Fibroblast of pulmonary artery (primary cell): ENCODE data around the gene MARCKSL1.
"Not testable (repeated sequence)": the region's sequence is repeated elsewhere in the genome, so short reads cannot be mapped to it uniquely, and the experiment has no call there.

ENCODE experiments used
- DNase-seq: peaks from one replicate; pipeline ENCODE4 v3.0.0-alpha.2; 2010; ENCODE audit warnings: low read depth
- H3K4me3 ChIP-seq: replicated peaks from 2 replicates; pipeline ENCODE4 v1.5.1; 2011; ENCODE audit warnings: low read depth, mild to moderate bottlenecking, control low read depth, low read length, moderate library complexity
- TF ChIP-seq, protein P1 (sequence below): IDR thresholded peaks from 2 replicates; pipeline ENCODE4 v1.5.1; 2011; ENCODE audit warnings: mild to moderate bottlenecking, control low read depth, low read length, inconsistent platforms; ENCODE audit errors: missing control alignments

The MARCKSL1 gene

DNA sequence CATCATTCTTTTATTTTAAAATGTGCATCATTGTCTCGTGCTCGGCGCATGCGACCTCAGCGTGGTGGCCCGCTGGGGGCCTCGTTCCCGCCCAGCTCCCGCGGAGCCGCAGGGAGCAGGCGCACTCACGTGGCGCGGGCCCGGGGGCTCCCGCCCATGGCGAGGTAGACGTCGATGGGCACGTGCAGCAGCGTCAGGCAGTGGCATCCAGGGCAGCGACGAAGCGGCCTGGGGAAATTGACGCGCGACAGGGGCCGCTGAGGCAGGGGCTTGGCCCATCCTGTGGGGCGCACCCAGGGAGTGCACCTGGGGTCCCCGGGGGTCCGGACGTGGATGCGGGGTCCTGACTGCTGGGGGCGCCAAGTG lies 25.3 kb upstream of the MARCKSL1 start:
- H3K4me3 ChIP-seq: no peak overlapping the region
- DNase-seq: no peak
- TF ChIP-seq, protein P1, sequence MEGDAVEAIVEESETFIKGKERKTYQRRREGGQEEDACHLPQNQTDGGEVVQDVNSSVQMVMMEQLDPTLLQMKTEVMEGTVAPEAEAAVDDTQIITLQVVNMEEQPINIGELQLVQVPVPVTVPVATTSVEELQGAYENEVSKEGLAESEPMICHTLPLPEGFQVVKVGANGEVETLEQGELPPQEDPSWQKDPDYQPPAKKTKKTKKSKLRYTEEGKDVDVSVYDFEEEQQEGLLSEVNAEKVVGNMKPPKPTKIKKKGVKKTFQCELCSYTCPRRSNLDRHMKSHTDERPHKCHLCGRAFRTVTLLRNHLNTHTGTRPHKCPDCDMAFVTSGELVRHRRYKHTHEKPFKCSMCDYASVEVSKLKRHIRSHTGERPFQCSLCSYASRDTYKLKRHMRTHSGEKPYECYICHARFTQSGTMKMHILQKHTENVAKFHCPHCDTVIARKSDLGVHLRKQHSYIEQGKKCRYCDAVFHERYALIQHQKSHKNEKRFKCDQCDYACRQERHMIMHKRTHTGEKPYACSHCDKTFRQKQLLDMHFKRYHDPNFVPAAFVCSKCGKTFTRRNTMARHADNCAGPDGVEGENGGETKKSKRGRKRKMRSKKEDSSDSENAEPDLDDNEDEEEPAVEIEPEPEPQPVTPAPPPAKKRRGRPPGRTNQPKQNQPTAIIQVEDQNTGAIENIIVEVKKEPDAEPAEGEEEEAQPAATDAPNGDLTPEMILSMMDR: no peak

DNA sequence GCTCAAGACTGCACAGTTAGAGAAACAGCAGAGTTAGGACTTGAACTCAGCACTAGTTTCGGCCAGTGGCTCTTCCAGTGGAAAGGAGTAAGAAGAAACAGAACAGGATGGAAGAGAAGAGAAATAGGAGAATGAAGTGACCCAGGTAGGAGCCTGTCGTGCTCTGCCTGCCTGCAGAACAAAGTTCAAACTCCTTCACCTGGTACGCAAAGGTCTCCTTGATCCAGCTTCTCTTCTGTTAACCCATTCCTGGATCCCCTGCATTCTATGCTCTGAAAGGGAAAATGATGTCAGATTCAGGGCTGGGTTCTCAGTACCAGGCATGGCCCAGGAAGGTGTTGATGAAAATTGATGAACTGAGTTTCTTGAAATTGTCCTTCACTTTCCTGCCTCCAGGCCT lies 22.4 kb upstream of the MARCKSL1 start:
- no peak overlapping the region for H3K4me3 ChIP-seq
- DNase-seq: no peak
- TF ChIP-seq, protein P1: no peak

DNA sequence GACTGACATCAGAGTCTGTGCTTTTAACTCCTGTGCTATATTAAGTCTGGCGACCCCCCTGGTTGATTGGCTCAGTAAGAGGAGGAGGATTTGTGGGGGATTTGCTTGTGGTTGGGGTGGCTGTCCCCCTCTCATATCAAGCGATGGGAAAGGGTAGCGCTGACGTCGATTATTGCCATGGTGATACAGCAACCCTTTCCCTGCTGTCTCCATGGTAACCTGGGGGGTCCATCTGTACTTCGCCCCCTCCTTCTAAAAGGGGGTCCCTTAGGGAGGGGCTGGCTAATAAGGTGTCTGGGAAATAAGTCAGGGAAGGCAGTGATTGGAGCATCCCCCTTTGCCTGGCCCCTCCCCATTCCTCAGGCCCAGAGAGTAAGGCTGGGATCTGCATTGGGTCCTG lies 21.6 kb upstream of the MARCKSL1 start:
- no peak for DNase-seq
- TF ChIP-seq, protein P1: no peak

DNA sequence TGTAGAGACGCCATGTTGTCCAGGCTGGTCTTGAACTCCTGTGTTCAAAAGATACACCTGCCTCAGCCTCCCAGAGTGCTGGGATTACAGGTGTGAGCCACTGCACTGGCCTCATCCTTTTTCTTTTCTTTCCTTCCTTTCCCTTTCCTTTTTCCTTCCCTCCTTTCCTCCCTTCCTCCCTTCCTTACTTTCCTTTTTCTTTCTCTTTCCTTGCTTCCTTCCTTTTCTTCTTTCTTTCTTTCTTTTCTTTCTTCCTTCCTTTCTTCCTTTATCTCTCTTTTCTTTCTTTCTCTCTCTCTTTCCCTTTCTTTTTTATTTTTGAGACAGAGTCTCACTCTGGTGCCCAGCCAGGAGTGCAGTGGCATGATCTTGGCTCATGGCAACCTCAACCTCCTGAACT lies 20.4 kb upstream of the MARCKSL1 start:
- TF ChIP-seq, protein P1: no peak
- no peak overlapping the region for H3K4me3 ChIP-seq
- no peak for DNase-seq

More for the DNA sequence above, 21.6 kb upstream of the MARCKSL1 start:
- no peak overlapping the region for H3K4me3 ChIP-seq

DNA sequence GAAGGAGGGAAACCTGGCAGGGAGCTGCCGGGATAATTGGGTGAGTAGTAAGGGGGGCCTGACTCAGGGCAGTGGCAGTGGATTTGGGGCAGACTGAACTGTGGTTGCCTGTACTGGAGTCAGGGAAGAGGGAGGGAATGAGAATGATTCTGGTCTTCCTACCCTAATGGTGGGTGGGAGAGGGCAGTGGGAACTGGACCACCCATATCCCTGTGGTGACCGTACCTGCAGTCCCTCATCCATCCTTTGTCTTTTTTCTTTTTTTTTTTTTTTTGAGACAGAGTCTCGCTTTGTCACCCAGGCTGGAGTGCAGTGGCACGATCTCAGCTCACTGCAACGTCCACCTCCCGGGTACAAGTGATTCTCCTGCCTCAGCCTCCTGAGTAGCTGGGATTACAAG lies 19.7 kb upstream of the MARCKSL1 start:
- not testable (repeated sequence) for DNase-seq, H3K4me3 ChIP-seq

DNA sequence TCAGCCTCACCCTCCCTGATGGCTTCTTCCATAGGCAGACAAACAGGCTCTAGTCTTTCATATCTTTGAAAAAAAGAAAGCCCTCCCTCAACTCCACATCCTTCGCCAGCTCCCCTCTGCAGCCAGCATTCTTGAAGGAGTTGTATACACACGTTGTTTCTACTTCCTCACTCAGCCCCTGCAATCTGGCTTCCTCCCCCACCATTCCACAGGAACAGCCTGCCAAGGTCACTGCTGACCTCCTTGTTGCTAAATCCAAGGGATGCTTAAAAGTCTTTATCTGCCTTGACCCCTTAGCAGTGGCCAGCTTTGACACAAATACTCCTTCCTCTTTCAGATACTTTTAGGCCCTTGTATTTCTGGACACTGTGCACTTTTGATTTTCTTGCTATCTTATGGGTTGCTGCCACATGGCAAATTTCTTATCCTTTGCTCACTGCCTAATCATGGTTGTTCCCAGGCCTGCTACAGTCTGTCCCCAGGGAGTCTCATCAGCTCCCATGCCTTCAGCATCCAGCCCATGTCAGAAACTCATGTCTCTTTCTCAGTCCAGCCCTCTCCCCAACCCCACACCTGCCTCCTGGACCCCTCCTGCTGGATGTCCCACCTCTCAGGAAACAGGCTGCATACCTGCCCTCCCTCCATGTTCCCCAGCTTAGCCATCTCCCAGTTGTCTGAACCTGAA lies 18.0 kb upstream of the MARCKSL1 start:
- H3K4me3 ChIP-seq: no peak overlapping the region
- peak; percentile 95 for DNase-seq
- TF ChIP-seq, protein P1: no peak

DNA sequence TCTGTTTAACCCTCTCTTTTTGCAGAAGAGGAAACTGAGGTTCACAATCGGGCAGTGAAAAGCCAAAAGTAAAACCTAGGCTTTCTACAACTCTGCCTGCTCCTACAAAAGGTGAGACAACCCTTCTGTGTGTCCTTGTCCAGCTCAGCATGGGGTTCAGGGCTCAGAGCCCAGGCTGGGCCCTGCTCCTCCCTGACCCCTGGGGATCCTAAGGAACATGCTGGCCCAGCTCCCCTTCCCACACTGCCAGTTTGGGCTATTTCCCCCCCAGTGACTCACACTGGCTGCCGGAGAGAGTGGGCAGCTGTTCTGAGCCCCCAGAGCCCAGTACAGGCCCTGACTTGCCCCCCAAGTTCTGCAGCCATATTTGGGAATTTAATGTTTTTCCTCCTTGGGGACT lies 17.4 kb upstream of the MARCKSL1 start:
- TF ChIP-seq, protein P1: no peak
- peak overlapping the region; percentile 10 for H3K4me3 ChIP-seq

More for the DNA sequence above, 17.4 kb upstream of the MARCKSL1 start:
- no peak for DNase-seq
